ENCODE measurements around the gene DIP2C. TPM values are rescaled to one million over a fixed set of nuclear protein-coding genes. Genes with fewer than 3 reads are reported as not detected.

The DIP2C gene
- total RNA-seq, 2 experiments from 2014 or later: 0.85 to 0.95 TPM

DNA sequence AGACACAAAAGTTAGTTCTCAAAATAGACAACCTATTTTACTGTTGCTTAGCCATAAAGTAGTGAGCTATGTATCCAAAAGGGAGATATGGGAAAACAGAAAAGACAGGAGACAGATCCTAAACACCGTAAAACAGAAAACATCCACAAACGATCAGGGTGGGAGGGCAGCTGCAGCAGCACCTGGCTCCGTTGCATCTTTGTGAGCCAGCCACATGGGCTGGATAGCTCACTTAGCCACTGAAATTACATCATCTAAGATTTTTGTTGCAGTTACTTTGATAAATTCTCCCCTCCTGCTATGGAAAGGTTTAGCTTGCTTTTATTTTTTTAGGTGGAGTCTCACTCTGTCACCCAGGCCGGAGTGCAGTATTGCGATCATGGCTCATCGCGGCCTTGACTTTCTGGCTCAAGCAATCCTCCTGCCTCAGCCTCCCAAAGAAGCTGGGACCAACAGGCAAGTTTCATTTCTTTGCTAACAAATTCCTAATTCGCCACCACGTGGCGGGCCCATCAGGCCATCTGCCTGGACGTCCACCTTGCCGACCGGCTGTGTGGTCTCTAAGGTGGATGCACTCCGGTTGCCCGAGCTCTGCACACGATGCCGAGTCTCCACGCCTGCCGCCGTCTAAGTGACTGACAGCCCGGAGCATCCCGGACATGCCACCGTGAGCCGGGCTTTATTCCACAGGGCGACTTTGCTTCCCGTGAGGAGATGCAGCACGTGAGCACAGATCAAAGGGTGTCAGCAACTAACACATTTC, 159.8 kb downstream of the DIP2C start:
- DNase-seq: no peak
- TF ChIP-seq CTCF (IDR thresholded peaks at IDR 0.05): no peak
- intact Hi-C loops (cut with micrococcal nuclease): no loop called here
- Mint-ChIP-seq H3K36me3 (ENCODE audit: low read depth) (no peaks in the 10 kb centered on the region), H3K9me3 (no peaks in the 10 kb centered on the region), H3K4me1 (ENCODE audit: low read depth) (no peaks in the 10 kb centered on the region), H3K27ac (no peak overlapping the region), H3K4me3 (no peak overlapping the region), H3K27me3 (peaks cover 2% of the 10 kb centered on the region)
- ChIA-PET POLR2A (no interaction called here), CTCF (interaction anchor here (1.0 kb wide), 1 partner anchor 10 kb away, joined by 3 read pairs; no protein-coding TSS in a partner anchor)
- ATAC-seq: no peak

GRCh38 chr10:528173-529165, 161.0 kb downstream of the DIP2C start:
- Mint-ChIP-seq H3K4me3 (no peak overlapping the region), H3K9me3 (no peaks in the 10 kb centered on the region), H3K4me1 (ENCODE audit: low read depth) (no peaks in the 10 kb centered on the region), H3K27me3 (peaks cover 2% of the 10 kb centered on the region), H3K36me3 (ENCODE audit: low read depth) (no peaks in the 10 kb centered on the region), H3K27ac (no peak overlapping the region)
- ChIA-PET POLR2A (no interaction called here), CTCF (no interaction called here)
- DNase-seq: no peak
- ATAC-seq: no peak
- intact Hi-C loops (cut with micrococcal nuclease): no loop called here
- TF ChIP-seq CTCF (IDR thresholded peaks at IDR 0.05): no peak

- DNase-seq: no peak
- no peaks in the 10 kb centered on the region for H3K4me1 Mint-ChIP-seq (ENCODE audit: low read depth)
- H3K27me3 Mint-ChIP-seq: peaks cover 7% of the 10 kb centered on the region
- CTCF ChIA-PET: no interaction called here
- no peak for TF ChIP-seq CTCF (IDR thresholded peaks at IDR 0.05)
- no peak overlapping the region for H3K4me3 Mint-ChIP-seq
- intact Hi-C loops (cut with micrococcal nuclease): no loop called here
- POLR2A ChIA-PET: no interaction called here
- ATAC-seq: no peak
- no peak overlapping the region for H3K27ac Mint-ChIP-seq
- no peaks in the 10 kb centered on the region for H3K9me3 Mint-ChIP-seq
- no peaks in the 10 kb centered on the region for H3K36me3 Mint-ChIP-seq (ENCODE audit: low read depth)
Observed at GRCh38 chr10:527416-527815, 162.1 kb downstream of the DIP2C start.

- H3K27ac Mint-ChIP-seq: no peak overlapping the region
- no peaks in the 10 kb centered on the region for H3K4me1 Mint-ChIP-seq (ENCODE audit: low read depth)
- ChIA-PET CTCF (no interaction called here), POLR2A (no interaction called here)
- H3K27me3 Mint-ChIP-seq: peaks cover 7% of the 10 kb centered on the region
- H3K4me3 Mint-ChIP-seq: no peak overlapping the region
- intact Hi-C loops (cut with micrococcal nuclease): no loop called here
- no peaks in the 10 kb centered on the region for H3K36me3 Mint-ChIP-seq (ENCODE audit: low read depth)
- no peak for TF ChIP-seq CTCF (IDR thresholded peaks at IDR 0.05)
- DNase-seq: no peak
- ATAC-seq: no peak
- no peaks in the 10 kb centered on the region for H3K9me3 Mint-ChIP-seq
Observed at GRCh38 chr10:526651-527312, 162.7 kb downstream of the DIP2C start.
